ENCODE results near the gene NTSR1.

- TF ChIP-seq ZNF274 (IDR thresholded peaks at IDR 0.05; ENCODE audit: low read depth, low read length) (no peak), SUZ12 (IDR thresholded peaks at IDR 0.05; ENCODE audit: extremely low read depth, insufficient read depth, insufficient read length) (no peak), YY1 (IDR thresholded peaks at IDR 0.05; ENCODE audit: insufficient read depth, insufficient read length) (no peak)
Observed at GRCh38 chr20:62796699-62797491, 88.3 kb downstream of the NTSR1 start.

Data from NT2/D1 (cell line).